MCF 10A (cell line): ENCODE measurements around the gene REG1A. TPM values are rescaled to one million over a fixed set of nuclear protein-coding genes. Genes with fewer than 3 reads are reported as not detected.

Experiments
- BruUV-seq: library from RNA; stranded (reverse); fragments of 400-500 nt; replicated peaks from 2 replicates; lab custom pipeline; 2021; lab: Mats Ljungman, UMichigan
- CTCF ChIA-PET: fragments of 300-600 bp; sonication (Branson Sonifier 250); formaldehyde crosslinking; extraction: SDS; loops from one replicate; lab custom pipeline; 2021; ENCODE audit warnings: antibody characterized with exemption, inconsistent platforms; lab: Yijun Ruan, JAX
- POLR2A ChIA-PET: fragments of 300-600, 350-650 bp; sonication (Branson Sonifier 250); formaldehyde crosslinking; extraction: SDS; loops from one replicate; lab custom pipeline; 2020; ENCODE audit warnings: antibody characterized with exemption, inconsistent platforms; lab: Yijun Ruan, JAX
- DNase-seq: peaks from one replicate; pipeline ENCODE4 v3.0.0-alpha.2; 2018; ENCODE audit not compliant: unreplicated experiment
- H3K27ac Mint-ChIP-seq: one replicate; pipeline ENCODE4 v1.8.0; 2022; ENCODE audit warnings: mild to moderate bottlenecking, low read depth, mixed read lengths; ENCODE audit not compliant: unreplicated experiment
- H3K27me3 Mint-ChIP-seq: one replicate; pipeline ENCODE4 v1.8.0; 2022; ENCODE audit warnings: mixed read lengths; ENCODE audit not compliant: insufficient read depth, unreplicated experiment
- H3K36me3 Mint-ChIP-seq: one replicate; pipeline ENCODE4 v1.8.0; 2022; ENCODE audit warnings: mild to moderate bottlenecking, moderate library complexity, mixed read lengths; ENCODE audit not compliant: insufficient read depth, unreplicated experiment
- H3K4me1 Mint-ChIP-seq: one replicate; pipeline ENCODE4 v1.8.0; 2022; ENCODE audit warnings: mixed read lengths; ENCODE audit not compliant: insufficient read depth, unreplicated experiment
- H3K4me3 Mint-ChIP-seq: one replicate; pipeline ENCODE4 v1.8.0; 2022; ENCODE audit warnings: mild to moderate bottlenecking, moderate library complexity, mixed read lengths; ENCODE audit not compliant: unreplicated experiment
- H3K9me3 Mint-ChIP-seq: one replicate; pipeline ENCODE4 v1.8.0; 2022; ENCODE audit warnings: mixed read lengths; ENCODE audit not compliant: unreplicated experiment
- CTCF ChIP-seq: fragments of 200-600 bp; IDR thresholded peaks from one replicate; pipeline ENCODE4 v1.8.0; 2022; ENCODE audit warnings: antibody characterized with exemption, mild to moderate bottlenecking; ENCODE audit not compliant: unreplicated experiment
- intact Hi-C: fragments of 100-400 bp; cut with micrococcal nuclease; formaldehyde crosslinking; loops from 2 replicates; pipeline ENCODE4 v1.14.1; 2022
- total RNA-seq: library from RNA; stranded (reverse); gene quantifications from 2 replicates; pipeline ENCODE4 v1.2.3, GENCODE V29; 2022

REG1A gene
- total RNA-seq, 1 experiment from 2014 or later, result not detected

- no peak for DNase-seq
- Mint-ChIP-seq H3K4me3 (no peak overlapping the region), H3K27ac (no peak overlapping the region), H3K36me3 (no peaks in the 10 kb centered on the region), H3K4me1 (no peaks in the 10 kb centered on the region), H3K27me3 (no peaks in the 10 kb centered on the region), H3K9me3 (peaks cover 22% of the 10 kb centered on the region)
- BruUV-seq, result no TSS peak
- POLR2A ChIA-PET, result no interaction called here
- TF ChIP-seq CTCF, result no peak
- intact Hi-C loops, result no loop called here
- CTCF ChIA-PET, result interaction anchor here (0.5 to 0.6 kb wide), 2 partner anchors 13 to 25 kb away, joined by 3 read pairs; no protein-coding TSS in a partner anchor
Observed at GRCh38 chr2:79155826-79156476, 35.7 kb downstream of the REG1A start.

GRCh38 chr2:79159030-79159429 is 38.7 kb downstream of the REG1A start:
- H3K27me3 Mint-ChIP-seq, result no peaks in the 10 kb centered on the region

GRCh38 chr2:79159653-79160052 is 39.4 kb downstream of the REG1A start, which contains the start of gene REG3A:
REG3A (minus strand) TSS chr2:79159753; CDS start chr2:79159405, 348 bp downstream.
- no peak for DNase-seq
- intact Hi-C loops, result no loop called here
- ChIA-PET POLR2A (no interaction called here), CTCF (no interaction called here)
- Mint-ChIP-seq H3K27me3 (no peaks in the 10 kb centered on the region), H3K36me3 (no peaks in the 10 kb centered on the region), H3K4me1 (no peaks in the 10 kb centered on the region), H3K27ac (no peak within 1 kb of the TSS), H3K4me3 (no peak within 1 kb of the TSS), H3K9me3 (peaks cover 26% of the 10 kb centered on the region)
- no TSS peak for BruUV-seq
- no peak for TF ChIP-seq CTCF

More at GRCh38 chr2:79159030-79159429, 38.7 kb downstream of the REG1A start:
- ChIA-PET POLR2A (no interaction called here), CTCF (no interaction called here)
- no peak for TF ChIP-seq CTCF
- H3K4me1 Mint-ChIP-seq, result no peaks in the 10 kb centered on the region
- no TSS peak for BruUV-seq
- no peak for DNase-seq
- intact Hi-C loops, result no loop called here
- no peak overlapping the region for H3K4me3 Mint-ChIP-seq
- peaks cover 26% of the 10 kb centered on the region for H3K9me3 Mint-ChIP-seq
- H3K36me3 Mint-ChIP-seq, result no peaks in the 10 kb centered on the region
- no peak overlapping the region for H3K27ac Mint-ChIP-seq

GRCh38 chr2:79162132-79162531 is 41.8 kb downstream of the REG1A start:
- BruUV-seq, result no TSS peak
- H3K4me1 Mint-ChIP-seq, result no peaks in the 10 kb centered on the region
- no peak overlapping the region for H3K4me3 Mint-ChIP-seq
- intact Hi-C loops, result no loop called here
- POLR2A ChIA-PET, result interaction anchor here (0.6 kb wide), 1 partner anchor 38 kb away, joined by 4 read pairs; no protein-coding TSS in a partner anchor
- CTCF ChIA-PET, result no interaction called here
- H3K27me3 Mint-ChIP-seq, result no peaks in the 10 kb centered on the region
- TF ChIP-seq CTCF, result no peak
- no peaks in the 10 kb centered on the region for H3K36me3 Mint-ChIP-seq
- no peak for DNase-seq
- no peak overlapping the region for H3K27ac Mint-ChIP-seq
- peaks cover 19% of the 10 kb centered on the region for H3K9me3 Mint-ChIP-seq
